IPS DF 19.7 (cell line): ENCODE data around the gene CTXN1.
"Not testable (repeated sequence)": the region's sequence is repeated elsewhere in the genome, so short reads cannot be mapped to it uniquely, and the experiment has no call there.

Source experiments
- DNase-seq: peaks from one replicate; pipeline ENCODE4 v3.0.0-alpha.2; 2013; ENCODE audit warnings: low read depth, low spot score

The CTXN1 gene

GRCh38 chr19:7926021-7926726 is at the start of gene CTXN1:
Gene CTXN1 (minus strand): TSS chr19:7926135. CDS start chr19:7925538, 597 bp downstream.
- DNase-seq: no peak

GRCh38 chr19:7975037-7975436 is 49.1 kb upstream of the CTXN1 start:
- no peak for DNase-seq

- no peak for DNase-seq
Observed at GRCh38 chr19:7973883-7974282, 47.9 kb upstream of the CTXN1 start.

GRCh38 chr19:7971553-7972520 is 45.9 kb upstream of the CTXN1 start:
- no peak for DNase-seq

- DNase-seq: no peak
Observed at GRCh38 chr19:7970716-7971448, 44.9 kb upstream of the CTXN1 start.

- DNase-seq: no peak
Observed at GRCh38 chr19:7969555-7969939, 43.6 kb upstream of the CTXN1 start.

GRCh38 chr19:7968796-7969554 is 43.0 kb upstream of the CTXN1 start:
- no peak for DNase-seq

DNA sequence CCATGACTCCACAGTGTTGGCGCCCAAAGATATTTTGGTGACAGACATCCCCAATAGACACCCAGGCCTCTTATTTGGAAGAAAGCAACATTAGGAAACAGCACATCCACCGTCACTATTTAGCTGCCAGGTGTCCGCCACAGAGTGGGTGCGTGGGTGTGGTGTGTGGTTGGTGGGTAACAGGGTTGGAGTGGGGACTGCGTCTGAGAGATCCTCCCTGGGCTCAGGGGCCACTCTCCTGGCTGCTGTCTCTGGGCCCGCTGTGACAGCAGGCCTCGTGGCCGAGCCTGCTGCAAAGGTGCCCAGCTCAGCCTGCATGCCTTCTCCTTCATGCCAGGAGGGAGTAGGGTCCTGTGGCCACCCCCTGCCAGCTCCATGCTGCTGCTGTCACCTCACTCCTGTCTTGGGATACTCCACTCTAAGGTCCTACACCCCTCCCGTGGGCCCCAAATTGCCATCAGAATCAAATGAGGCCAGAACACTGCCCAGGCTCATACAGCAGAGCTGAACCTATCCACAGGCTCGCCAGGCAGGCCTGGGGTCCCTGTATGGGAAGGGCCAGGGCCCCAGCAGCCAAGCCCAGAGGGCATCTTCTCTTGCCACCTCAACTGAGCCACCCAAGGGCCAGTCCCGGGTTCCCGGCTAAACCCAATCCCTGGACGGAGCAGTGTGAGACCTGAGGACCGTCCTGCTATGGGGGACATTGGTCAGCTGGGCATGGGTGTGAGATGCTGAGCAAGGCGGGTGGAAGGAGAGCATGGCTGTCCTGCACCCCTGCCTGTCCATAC is 42.3 kb upstream of the CTXN1 start:
- no peak for DNase-seq

- DNase-seq: no peak
Observed at GRCh38 chr19:7965921-7966665, 40.2 kb upstream of the CTXN1 start.

GRCh38 chr19:7965259-7965841 is 39.4 kb upstream of the CTXN1 start:
- DNase-seq: no peak

GRCh38 chr19:7963566-7963965 is 37.6 kb upstream of the CTXN1 start:
- no peak for DNase-seq

DNA sequence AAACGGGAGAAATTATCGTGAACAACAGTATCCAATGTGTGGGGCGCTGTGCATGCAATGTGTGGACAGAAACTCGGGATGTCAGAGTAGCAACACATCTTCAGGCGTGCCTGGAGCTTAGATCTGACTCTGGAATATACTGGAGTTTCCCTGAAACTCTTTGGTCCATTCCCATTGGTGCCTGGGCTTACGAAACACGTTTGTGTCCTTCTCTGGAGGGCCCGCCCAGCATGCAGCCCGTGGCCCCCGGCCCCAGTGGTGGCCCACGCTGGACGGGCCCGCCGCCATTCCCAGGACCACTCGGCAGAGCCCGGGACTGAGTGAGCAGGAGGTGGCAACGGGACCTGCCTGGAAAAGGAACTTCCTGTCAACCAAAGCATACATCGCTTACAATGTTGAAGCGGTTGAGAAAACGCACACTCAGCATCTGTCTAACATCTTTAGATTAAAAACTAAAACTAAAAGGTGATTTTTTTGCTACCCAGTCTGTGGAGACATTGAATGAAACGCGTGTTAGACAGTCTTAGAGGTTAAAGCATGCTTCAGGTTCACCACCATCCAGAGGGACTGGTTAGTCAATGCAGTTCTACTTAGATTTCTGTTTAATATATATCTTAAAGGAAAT is 36.8 kb upstream of the CTXN1 start:
- no peak for DNase-seq

DNA sequence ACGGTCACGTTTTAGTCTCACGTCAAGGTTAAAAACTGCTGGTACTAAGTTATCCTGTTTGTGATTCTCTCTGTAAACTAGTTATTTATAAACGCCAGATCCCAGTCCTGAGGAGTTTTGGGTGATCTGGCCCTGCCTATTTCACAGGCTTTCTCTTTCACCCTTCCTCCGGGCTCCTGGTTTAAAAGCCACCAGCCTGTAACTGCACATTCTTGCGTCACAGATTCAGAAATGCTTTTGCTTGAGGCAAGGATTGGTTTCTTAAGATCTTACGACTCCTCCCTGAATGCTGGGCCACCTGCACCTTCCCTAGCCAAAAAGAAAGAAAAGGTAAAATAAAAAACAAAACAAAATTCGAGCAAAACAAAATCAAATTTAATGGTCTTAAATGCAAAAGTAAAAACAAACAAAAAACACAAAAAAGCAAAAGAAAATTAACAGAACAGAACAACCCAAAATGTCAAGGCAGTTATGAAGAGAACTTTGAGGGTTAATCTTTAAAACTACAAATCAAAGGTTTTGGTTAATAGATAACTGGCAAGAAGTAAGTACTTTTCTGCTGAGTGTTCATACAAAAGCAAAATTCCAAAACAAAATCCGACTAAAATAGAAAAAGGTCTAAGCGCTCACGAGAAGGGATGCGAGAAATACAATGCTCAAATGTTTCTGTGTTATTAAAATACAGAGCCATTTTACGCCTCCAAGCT is 36.1 kb upstream of the CTXN1 start:
- DNase-seq: no peak

DNA sequence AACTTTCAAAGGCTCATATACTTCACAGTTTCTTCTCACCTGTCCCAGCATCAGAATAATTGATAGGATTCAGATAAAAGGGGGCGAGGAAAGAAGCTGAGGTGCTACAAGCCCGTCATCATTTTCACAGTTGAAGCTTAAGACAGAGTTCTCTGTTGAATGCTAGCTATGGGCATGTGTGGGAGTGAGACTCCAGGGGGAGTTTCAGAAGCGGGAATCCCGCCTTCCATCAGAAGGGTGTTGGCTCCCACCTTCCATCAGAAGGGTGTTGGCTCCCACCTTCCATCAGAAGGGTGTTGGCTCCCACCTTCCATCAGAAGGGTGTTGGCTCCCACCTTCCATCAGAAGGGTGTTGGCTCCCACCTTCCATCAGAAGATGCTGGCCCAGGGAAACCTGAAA is 35.1 kb upstream of the CTXN1 start:
- not testable (repeated sequence) for DNase-seq

GRCh38 chr19:7959211-7959610 is 33.3 kb upstream of the CTXN1 start:
- no peak for DNase-seq

- DNase-seq: no peak
Observed at GRCh38 chr19:7955696-7956095, 29.8 kb upstream of the CTXN1 start.

DNA sequence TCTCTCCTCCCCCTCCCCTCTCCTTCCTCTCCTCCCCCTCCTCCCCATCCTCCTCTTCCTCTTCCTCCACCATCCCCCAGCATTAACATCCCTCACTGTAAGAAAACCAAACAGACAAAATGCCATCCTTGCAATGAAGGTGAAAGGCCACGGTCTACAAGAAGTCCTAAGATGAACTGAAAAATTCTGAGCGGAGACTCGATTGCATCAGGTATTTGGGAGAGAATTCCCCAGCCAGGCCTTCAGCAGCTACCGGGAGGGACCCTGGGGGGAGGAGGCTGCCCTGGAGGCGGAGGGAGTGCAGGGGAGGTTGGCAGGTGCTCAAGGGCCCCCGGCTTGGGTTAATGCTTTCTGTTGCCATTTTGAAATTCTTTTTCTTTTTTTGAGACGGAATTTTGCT is 27.6 kb upstream of the CTXN1 start:
- no peak for DNase-seq

DNA sequence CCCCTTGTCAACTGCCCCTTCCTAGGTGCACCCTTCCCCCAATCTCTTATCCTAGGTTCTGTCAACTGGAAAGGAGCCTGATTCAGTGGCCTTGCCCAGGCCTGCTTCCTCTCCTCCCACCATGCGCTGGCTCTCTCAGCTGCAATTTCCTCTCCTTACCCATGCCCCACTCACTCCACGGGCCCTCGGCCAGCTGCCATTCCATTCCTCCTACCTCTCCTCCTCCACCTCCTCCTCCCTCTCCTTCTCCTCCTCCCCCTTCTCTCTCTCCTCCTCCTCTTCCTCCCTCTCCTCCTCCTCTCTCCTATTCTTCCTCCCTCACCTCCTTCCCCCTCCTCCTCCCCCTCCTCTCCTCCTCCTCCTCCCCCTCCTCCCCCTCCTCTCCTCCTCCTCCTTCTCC is 27.1 kb upstream of the CTXN1 start:
- DNase-seq: no peak
